GM18507 (cell line): ENCODE results near the gene GPR85.
"Not testable (repeated sequence)": the region's sequence is repeated elsewhere in the genome, so short reads cannot be mapped to it uniquely, and the experiment has no call there.

ENCODE experiments used
- DNase-seq: peaks from one replicate; pipeline ENCODE4 v3.0.0; 2011; ENCODE audit warnings: low read depth; ENCODE audit not compliant: insufficient read length; ENCODE audit errors: extremely low spot score
- FAIRE-seq: peaks from 2 replicates; lab custom pipeline; 2011; peaks lifted over from hg19 to GRCh38; lab: Jason Lieb, UNC

GPR85 gene, protein sequence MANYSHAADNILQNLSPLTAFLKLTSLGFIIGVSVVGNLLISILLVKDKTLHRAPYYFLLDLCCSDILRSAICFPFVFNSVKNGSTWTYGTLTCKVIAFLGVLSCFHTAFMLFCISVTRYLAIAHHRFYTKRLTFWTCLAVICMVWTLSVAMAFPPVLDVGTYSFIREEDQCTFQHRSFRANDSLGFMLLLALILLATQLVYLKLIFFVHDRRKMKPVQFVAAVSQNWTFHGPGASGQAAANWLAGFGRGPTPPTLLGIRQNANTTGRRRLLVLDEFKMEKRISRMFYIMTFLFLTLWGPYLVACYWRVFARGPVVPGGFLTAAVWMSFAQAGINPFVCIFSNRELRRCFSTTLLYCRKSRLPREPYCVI

DNA sequence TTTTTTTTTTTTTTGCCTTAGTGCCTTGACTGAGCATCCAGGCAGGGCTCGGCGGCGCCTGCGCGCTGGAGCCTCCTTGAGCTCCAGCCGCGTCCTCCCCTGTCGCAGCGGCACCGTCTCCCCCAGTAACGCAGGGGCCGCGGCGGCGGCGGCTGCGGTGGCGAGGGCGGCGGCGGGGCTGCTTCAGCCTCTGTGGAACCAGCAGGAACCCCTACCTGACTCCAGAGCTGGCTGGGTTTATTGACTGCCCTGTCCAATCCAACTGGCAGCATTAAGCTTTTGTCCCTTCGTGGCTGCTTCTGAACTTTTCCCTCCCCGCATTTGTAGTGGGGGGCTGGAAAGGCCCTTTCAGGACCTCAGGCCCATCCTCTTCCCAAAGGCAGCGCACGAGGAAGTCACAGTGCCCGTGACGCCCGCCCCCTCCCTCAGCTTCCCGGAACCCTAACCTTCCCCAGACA lies at the start of gene GPR85:
TSS of gene GPR85 (minus strand) at position 397 of the 458 bp plus-strand sequence. CDS start 2,106 bp downstream, outside the sequence.
- DNase-seq (peak; percentile 37), FAIRE-seq (no peak)

DNA sequence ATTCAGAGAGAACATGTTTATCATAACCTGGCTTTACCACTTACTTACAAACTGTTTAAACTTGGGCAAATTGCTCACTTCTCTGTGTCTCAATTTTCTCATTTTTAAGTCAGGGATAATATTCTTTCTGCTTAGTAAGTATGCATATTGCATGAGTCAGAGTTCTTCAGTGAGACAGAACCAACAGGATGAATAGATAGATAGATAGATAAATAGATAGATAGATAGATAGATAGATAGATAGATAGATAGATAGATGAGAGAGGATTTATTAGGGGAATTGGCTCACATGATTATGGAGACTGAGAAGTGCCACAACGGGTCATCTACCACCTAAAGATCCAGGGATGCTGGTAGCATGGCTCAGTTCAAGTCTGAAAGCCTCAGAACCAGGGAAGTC lies 47.4 kb upstream of the GPR85 start:
- DNase-seq (no peak), FAIRE-seq (no peak)

DNA sequence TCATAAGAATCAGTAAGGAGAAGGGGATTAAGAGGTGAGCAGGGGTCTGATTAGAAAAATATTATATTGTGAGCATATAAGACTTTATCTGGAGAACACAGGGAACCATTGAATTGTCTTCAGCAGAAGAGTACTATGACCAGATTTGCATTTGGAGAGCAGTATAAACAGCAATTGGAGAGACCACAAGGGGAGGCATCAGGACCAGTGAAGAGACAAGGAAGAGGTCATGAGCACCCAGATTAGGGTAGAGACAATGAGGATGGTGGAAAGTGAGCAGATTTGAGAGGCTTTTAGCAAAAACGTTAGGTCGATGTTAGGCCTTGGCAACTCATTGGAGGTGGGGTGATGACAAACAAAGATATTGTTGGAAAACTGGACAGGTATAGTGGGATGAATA lies 44.7 kb upstream of the GPR85 start:
- DNase-seq (no peak), FAIRE-seq (no peak)

DNA sequence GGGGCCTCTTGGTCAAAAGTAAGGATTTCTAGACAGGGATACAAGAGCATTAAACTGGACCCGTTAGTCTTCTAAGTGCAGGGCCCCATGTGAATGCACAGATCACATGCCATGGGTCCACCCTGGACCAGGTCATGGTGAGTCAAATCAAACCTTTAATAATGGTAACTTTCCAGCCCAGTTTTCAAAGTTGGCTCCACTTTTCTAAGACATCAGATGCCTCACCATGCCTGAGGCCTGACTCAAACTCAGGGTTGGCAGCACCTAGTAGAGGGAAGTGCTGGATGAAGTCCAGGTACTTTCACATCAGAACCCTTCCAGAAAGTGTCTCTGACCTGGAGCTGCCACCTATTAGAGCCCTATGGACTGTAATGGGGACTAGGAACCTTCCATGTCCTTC lies 41.4 kb upstream of the GPR85 start:
- no peak for FAIRE-seq
- DNase-seq = no peak

DNA sequence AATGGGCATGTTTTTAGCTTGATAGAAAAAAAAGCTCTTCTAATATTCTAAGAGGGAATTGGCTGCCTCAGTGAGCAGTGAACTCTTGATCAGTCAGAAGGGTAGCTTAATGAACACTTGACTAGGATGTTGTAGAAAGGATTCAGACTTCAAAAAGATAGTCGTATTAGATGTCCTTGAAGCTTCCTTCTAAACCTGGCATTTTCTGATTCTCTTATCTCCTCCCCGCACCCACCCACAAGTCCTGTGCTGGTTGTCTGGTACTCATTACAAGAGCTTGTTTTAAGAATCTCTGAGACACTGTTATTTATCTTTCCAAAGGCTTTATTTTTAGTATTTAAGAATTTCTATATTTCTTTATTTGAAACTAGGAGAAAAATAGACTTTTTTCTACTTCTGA lies 39.1 kb upstream of the GPR85 start:
- DNase-seq (no peak), FAIRE-seq (no peak)

DNA sequence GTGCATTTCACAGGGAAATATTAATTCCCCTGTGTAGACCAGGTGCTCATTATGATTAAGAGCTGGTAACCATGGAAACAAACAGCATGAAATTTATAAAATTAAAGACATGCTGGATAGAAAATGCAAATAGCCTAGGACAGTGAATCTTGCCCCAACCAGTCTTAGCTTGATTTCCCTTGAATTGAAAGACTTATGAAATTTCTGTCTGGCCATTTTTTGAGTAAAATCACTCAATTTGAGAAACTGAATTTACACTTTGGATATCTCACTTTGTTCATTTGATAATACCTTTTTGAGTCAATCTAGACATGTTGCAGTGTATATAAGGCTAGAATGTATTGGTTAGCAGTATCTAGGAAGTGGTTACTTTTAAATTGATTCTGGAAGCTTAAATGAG lies 36.1 kb upstream of the GPR85 start:
- peak; percentile 18 for FAIRE-seq
- DNase-seq = no peak

DNA sequence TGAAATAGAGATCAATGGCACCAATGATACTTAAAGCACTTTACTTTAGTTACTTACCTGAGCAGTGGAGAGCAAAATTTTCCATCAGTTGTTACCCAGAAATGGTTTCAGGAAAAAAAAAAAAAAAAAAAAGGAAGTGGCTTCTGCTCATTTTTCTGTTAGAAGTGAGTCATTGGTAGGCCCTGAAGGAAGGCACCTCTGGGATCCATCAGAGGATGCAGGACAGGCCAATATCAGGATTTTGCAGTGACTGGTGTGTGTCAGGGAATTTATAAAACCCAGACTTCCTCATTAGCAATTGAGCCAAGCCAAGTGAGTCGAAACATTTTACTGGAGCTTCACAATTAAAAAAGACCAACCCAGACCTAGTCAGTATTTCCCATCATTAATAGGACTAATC lies 34.0 kb upstream of the GPR85 start:
- FAIRE-seq (no peak), DNase-seq (no peak)

DNA sequence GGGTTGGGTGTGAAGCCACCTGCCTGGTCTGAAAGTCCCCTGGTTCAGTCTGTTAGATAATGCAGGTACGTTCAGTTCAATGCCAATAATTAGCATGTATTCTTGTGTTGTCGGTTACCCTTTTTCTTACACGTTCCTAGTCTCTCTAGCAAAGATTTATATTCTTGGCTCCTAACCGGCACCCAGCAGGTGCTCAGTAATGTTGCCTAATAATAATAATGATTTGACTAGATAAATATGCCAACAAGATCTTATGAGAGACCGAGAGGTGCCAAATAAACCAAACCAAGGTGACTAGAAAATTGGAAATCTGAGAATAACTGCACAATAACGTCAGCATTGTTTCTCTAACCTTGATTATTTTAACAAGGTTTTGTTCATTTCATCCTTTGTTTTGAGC lies 32.8 kb upstream of the GPR85 start:
- DNase-seq = no peak
- no peak for FAIRE-seq

DNA sequence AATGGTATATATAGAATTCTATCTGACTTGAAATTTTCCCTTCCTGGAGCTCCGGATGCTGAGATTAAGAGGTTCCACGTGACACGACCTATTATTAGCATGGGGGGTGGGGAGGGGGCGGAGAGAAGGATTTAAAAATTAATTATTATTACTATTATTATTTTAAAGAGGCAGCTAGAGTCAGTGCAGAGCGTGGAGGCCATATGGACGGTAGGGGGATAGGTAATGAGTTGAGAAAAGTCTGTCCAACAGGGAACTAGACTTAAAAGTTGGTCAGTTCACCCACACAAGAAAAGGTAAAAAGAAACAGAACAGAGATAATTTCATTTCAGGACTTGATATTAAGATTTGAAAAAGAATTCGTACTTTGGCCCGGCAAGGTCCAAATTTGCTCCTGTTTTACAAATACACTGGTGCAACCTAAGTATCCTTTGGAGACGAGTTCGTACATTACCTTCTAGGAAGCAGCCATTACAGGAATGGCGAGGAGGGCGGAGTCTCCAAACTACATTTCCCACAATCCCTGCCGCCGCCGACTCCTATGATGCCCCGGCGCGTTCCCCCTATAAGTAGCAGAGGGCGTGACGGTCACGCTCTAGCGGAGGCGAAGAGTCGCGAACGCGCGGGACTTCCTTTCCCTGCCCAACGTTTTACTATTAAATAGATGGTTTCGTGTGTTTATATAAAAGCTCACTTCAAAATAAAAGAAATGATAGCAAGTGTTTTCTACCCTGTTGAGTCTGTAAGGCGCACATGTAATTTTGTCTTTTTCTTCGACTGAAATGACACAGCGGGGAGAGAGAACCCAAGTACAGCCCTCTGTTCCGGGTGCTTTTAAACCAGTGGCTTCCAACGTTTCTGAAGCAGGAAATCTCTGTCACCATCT lies 31.7 kb upstream of the GPR85 start, which contains the start of gene SMIM30:
TSS of gene SMIM30 (minus strand) at position 481 of the 886 bp plus-strand sequence. CDS start 976 bp downstream, outside the sequence.
- FAIRE-seq (peak; percentile 97), DNase-seq (peak; percentile 75)

DNA sequence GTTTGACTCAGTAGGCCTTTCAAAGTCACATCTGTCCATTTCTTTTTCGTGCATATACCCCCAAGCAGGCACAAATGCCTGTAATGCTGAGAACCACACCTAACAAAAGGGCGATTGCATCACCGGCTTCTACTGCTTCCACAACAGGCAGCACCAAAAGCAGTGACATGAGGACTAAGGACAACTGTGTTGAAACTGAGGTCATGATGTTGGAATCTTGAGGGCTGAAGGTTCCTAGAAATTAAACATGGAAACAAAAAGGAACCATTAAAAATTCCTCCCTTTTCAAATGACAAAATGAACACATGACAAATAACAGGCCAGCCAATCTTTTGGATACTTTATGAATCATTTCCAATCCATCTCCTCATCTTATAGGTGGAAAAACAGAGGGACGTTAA lies 30.7 kb upstream of the GPR85 start:
- FAIRE-seq, DNase-seq: not testable (repeated sequence)

DNA sequence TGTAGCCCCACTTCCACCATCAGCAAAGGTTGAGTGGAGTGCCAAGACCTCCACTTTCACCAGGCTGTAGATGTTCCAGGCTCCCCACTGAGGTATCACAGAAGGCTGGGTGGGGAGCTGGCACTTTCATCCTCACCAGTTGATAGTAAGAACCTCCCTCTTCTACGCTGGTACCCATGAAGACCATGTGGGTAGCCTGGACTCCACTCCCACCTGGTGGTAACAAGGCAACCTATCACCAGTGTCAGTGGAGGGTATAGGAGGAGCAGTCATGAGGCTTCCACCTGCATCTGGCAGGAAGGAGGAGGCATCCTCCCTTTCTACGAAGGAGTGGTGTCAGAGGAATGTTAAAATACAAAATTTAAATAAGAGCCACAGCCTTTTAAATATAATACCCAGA lies 27.3 kb upstream of the GPR85 start:
- FAIRE-seq (no peak), DNase-seq (no peak)

DNA sequence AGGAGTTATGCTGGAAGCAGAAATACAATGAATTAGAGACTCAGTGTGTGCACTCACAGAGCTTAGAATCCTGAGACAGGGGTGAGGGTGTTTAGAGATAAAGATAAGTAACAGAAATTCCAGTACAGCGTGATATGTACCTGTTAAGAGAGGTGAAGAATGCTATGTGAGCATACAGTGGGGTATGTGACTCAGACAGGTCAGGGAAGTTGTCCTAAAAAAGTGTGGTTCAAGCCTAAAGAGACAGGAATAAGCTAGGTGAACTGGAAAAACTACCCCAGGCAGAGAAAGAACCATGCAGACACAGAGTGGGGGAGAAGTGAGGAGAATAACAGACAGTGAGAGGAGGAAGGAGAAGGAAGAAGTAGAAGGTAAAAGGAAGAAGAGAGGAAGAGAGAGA lies 23.1 kb upstream of the GPR85 start:
- no peak for FAIRE-seq

DNA sequence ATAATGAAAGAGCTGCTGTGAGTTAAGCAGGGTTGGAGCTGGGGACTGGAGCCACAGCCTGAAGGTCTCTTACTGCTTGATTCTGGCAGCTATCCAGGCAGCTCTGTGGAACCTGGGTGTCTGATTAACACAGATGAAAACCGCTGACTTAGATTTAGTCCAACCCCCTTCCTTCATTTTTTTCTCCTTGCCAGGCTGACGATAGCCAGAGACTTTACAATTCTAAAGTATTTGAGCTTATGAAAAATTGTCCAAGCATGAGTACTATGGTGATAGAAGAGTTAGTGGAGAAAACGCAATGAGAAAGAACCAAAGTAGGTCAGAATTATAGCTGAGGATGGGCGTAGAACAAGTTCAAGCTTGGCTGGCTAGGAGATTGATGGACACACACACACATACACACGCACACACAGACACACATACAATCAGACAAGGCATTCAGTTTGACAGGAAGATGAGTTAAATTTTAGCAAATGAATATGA lies 13.5 kb upstream of the GPR85 start:
- FAIRE-seq = peak; percentile 59
- DNase-seq = no peak

More for the DNA sequence above, 23.1 kb upstream of the GPR85 start:
- DNase-seq = no peak

DNA sequence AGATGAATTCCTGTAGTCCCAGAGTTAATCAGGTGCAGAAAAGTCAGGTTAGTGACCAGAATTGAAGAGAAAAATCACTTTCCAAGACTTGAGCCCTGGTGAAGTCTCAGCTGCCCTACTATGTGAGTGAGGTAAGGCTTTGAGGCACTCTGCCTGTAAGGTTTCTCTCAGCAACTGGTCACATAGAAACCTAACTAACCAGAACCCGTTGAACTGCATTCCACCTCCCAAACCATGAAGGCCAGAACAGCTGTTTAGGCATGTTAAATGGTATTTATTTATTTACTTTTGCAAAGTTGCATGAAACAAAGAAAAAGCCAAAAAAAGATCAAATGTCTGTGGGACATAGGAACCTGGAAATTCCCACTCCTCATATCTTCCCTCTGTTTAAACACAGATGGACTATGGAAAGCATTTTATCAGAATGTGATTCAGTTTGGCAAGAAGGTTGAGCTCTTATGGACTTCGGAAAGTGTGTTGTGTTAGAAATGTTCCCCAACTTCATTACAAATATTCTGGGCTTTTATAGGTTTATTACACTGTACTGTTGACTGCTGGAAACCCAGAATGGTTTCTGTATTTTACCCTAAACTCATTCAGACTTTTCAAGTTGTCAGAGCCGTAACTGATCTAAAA lies 12.8 kb upstream of the GPR85 start:
- no peak for FAIRE-seq
- DNase-seq = no peak

DNA sequence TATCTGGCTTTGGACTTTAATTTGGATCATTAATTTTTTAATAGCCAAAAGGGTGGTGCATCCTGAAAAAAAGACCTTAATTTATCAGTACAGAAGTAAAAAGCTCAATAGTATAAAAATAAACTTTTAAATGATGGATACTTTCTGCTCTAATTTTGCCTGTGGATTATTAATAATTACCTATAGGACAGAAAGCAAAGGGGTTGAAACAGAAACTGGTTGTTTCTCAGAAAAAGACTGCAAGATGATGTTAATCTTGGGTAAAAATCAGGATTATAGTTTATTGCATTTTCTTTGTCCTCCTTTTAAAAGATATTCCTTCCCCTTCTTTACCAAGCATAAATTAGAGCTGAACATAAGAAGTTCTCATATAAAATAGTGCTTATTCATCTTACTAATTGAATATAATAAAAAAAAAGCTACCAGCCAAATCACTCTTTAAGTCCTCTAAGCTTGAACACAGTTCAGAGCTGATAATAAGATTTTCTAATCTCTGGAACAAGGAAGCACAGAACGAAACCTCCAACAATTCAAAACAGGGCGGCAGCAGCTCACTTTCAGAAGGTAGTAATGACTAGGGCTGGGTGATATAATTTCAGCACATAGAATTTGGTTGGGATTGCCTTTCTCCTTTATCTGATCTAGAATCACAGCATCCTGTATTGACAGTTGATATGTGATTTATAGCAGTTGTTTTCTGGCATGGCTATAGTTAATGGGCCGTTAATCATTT lies 8.1 kb upstream of the GPR85 start:
- FAIRE-seq = peak; percentile 45

DNA sequence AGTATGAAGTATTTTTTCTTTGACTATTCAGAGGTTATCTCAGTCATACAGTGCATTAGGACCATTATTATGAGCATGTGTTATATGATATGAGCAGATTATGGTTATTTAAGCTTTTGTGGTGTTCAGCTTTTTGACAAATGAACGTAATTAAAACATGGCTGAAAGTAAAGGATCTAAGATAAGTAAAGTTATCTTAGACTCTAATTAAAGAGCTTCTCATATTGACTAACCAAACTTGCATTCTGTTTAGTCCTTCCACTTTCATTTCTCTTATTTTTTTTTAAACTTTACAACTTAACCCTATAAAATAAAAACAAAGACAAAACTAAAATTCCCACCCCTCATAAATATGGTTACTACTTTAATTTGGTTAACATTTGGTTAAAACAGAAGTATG lies 6.9 kb upstream of the GPR85 start:
- DNase-seq = no peak
- FAIRE-seq = no peak

More for the DNA sequence above, 8.1 kb upstream of the GPR85 start:
- no peak for DNase-seq

DNA sequence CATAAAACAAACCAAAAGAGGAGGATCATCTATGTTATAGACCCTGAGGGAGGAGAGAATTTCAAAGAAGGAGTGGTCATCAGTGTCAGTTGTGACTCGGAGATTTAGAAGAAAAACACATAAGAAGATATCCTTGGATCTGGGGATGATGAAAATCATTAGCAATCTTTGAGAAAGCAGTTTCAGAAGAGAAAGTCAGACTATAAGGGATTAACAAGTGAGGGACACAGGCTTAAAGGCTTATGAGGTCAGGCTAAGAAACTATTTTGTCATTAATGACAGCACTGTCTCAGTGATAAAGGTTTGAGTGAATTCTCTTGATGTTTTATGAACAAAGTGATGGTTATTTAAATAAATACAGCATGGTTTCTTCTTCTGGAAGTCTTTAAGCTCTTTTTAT lies 6.1 kb upstream of the GPR85 start:
- DNase-seq (no peak), FAIRE-seq (no peak)

DNA sequence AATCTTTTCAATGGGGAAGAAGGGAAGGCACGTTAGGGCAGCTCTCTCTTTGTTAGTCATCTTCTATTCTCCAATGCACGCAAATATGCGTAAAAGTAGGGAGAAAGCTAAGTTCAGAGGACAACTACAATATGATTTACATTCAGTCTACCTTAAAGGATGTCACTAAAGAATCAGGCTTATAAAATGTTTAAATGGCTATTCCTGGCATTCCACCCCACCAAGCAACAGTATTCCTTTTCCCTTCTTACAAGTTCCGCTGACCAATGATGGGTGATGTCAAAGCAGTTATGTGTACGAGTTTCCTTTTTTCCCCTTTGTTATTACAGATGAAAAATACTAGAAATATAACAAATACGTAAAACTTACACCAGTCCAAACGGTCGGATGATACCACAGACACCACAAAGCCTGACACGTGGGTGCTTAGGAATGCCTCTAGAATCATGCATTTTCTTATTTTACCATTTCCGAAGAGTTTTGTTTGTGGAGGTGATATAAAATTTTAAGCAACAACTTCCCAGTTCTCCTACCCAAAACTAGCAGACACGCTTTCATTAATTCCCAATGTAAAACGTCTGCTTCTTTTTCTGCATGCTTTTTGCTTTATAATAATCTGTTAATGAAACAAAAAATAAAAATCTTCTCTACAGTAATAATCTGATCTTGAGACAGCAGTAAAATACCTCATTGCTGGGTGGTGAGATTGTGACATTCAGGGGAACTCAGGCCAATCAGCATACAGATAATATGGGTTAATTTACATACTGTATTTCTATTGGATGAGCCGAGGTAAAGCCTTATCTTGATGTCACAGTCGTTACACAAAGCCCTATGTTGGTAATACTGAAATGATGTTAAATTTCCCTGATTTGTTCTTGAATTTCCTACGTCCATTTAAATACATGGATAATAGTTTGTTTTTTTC lies 708 bp upstream of the GPR85 start:
- DNase-seq (no peak), FAIRE-seq (no peak)
